CD4-positive, alpha-beta T cell (primary cell): ENCODE results near the gene MORN3. TPM values are rescaled to one million over a fixed set of nuclear protein-coding genes. Genes with fewer than 3 reads are reported as not detected.

Experiments
- ATAC-seq: fragments of 200-7000 bp; cut with Tn5 transposase; one replicate; pipeline ENCODE4 v1.10.0; 2022; ENCODE audit warnings: mild to moderate bottlenecking; ENCODE audit not compliant: poor library complexity
- CTCF ChIA-PET: fragments of 350-600 bp; sonication (Branson Sonifier 250); formaldehyde crosslinking; loops from one replicate; lab custom pipeline; 2021; ENCODE audit warnings: antibody characterized with exemption, inconsistent platforms; lab: Charles Lee
- POLR2A ChIA-PET: fragments of 350-600 bp; sonication (Branson Sonifier 250); formaldehyde crosslinking; loops from one replicate; lab custom pipeline; 2021; ENCODE audit warnings: antibody characterized with exemption, inconsistent platforms; lab: Charles Lee
- DNase-seq, 14 experiments: peaks; one replicate each; pipeline ENCODE4 v3.0.0-alpha.2; 2013 to 2020; ENCODE audit warnings: mixed read lengths in 2 of 14
- H3K27ac ChIP-seq, 2 donors: one replicate each; pipeline versions ENCODE4 v1.5.1 to v1.7.0; 2013; ENCODE audit warnings: low read length in 2 of 2, low read depth in 1 of 2, mild to moderate bottlenecking in 1 of 2
- H3K27me3 ChIP-seq, 2 experiments: 1 replicate in 1 of 2; 2 replicates in 1 of 2; pipeline versions ENCODE4 v1.6.1 to v1.7.0; 2013; ENCODE audit warnings: low read length in 2 of 2, control low read depth in 1 of 2, mild to moderate bottlenecking in 1 of 2, moderate library complexity in 1 of 2; ENCODE audit not compliant: insufficient read depth in 2 of 2, control insufficient read depth in 1 of 2
- H3K36me3 ChIP-seq: one replicate; pipeline ENCODE4 v1.6.1; 2013; ENCODE audit warnings: low read length, control low read depth; ENCODE audit not compliant: insufficient read depth
- H3K4me1 ChIP-seq: one replicate; pipeline ENCODE4 v1.6.1; 2013; ENCODE audit warnings: low read length, control low read depth; ENCODE audit not compliant: insufficient read depth
- H3K4me3 ChIP-seq: one replicate; pipeline ENCODE4 v1.5.1; 2013; ENCODE audit warnings: mild to moderate bottlenecking, low read length, moderate library complexity
- H3K9me3 ChIP-seq, 2 experiments: 1 replicate in 1 of 2; 2 replicates in 1 of 2; pipeline versions ENCODE4 v1.6.1 to v1.7.0; 2013; ENCODE audit warnings: low read length in 2 of 2, mild to moderate bottlenecking in 2 of 2, control low read depth in 1 of 2, moderate library complexity in 1 of 2; ENCODE audit not compliant: control insufficient read depth in 1 of 2, insufficient read depth in 1 of 2
- H3K27ac Mint-ChIP-seq: one replicate; pipeline ENCODE4 v1.8.0; 2020; ENCODE audit warnings: mixed read lengths
- H3K27me3 Mint-ChIP-seq: one replicate; pipeline ENCODE4 v1.8.0; 2021; ENCODE audit warnings: mixed read lengths
- H3K36me3 Mint-ChIP-seq: one replicate; pipeline ENCODE4 v1.8.0; 2021; ENCODE audit warnings: low read depth, mixed read lengths
- H3K4me1 Mint-ChIP-seq: one replicate; pipeline ENCODE4 v1.8.0; 2021; ENCODE audit warnings: low read depth, mixed read lengths
- H3K4me3 Mint-ChIP-seq: one replicate; pipeline ENCODE4 v1.8.0; 2020; ENCODE audit warnings: mild to moderate bottlenecking, mixed read lengths
- H3K9me3 Mint-ChIP-seq: one replicate; pipeline ENCODE4 v1.8.0; 2020; ENCODE audit warnings: mixed read lengths
- intact Hi-C, 2 experiments: fragments of 100-400 bp; cut with DNase I in 1 of 2; cut with micrococcal nuclease in 1 of 2; formaldehyde crosslinking; loops; one replicate each; pipeline versions ENCODE4 v1.15.1 to v1.9.0; 2023 to 2025; cut with DNase I, micrococcal nuclease
- total RNA-seq, 174 experiments: library from RNA in 2 of 174; stranded (reverse) in 2 of 174; gene quantifications; one replicate each; pipeline ENCODE4 v1.2.3 and lab custom pipeline; 2021 to 2026
- TF ChIP-seq, protein P1 (sequence below): fragments of 200-600 bp; IDR thresholded peaks from one replicate; pipeline ENCODE4 v1.8.0; 2022; ENCODE audit warnings: antibody characterized with exemption, mild to moderate bottlenecking

The MORN3 gene
- total RNA-seq, 2 experiments from 2014 or later: 9.8 to 11.9 TPM

DNA sequence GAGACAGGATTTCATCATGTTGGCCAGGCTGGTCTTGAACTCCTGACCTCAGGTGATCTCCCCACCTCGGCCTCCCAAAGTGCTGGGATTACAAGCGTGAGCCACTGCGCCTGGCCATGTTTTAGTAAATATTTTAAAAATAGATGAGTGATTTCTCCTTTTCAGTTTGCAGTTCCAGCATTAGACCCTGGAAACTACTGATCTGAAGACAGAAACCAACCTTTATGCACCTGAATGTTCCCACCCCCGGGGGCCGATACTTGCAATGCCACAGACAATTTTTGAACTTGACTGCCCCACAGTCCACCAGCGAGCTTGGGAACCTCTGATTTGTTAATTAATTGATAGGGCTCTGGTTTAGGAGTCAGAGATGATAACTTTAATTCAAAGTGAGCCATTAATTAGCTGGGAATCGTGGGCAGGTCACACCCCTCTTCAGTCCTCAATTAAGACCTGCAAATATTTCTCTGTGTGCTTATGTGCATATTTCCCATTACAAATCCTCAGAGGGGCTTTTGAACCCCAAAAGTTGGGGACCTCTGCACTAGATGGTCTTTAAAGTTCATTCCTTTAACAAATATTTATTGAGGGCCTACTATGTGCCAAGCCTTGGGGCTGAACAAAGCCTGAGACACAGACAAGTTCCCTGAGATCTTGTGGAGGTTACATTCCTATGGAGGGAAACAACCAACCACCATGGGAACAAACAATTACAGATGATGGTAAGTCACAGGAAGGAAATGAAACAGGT lies 39.0 kb upstream of the MORN3 start:
- H3K27ac ChIP-seq: no peak overlapping the region
- TF ChIP-seq, protein P1, sequence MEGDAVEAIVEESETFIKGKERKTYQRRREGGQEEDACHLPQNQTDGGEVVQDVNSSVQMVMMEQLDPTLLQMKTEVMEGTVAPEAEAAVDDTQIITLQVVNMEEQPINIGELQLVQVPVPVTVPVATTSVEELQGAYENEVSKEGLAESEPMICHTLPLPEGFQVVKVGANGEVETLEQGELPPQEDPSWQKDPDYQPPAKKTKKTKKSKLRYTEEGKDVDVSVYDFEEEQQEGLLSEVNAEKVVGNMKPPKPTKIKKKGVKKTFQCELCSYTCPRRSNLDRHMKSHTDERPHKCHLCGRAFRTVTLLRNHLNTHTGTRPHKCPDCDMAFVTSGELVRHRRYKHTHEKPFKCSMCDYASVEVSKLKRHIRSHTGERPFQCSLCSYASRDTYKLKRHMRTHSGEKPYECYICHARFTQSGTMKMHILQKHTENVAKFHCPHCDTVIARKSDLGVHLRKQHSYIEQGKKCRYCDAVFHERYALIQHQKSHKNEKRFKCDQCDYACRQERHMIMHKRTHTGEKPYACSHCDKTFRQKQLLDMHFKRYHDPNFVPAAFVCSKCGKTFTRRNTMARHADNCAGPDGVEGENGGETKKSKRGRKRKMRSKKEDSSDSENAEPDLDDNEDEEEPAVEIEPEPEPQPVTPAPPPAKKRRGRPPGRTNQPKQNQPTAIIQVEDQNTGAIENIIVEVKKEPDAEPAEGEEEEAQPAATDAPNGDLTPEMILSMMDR: no peak
- H3K4me3 ChIP-seq: no peak overlapping the region
- Mint-ChIP-seq H3K4me1 (peaks cover 13% of the 10 kb centered on the region), H3K9me3 (no peaks in the 10 kb centered on the region), H3K27me3 (no peaks in the 10 kb centered on the region), H3K36me3 (peaks cover 8% of the 10 kb centered on the region), H3K27ac (no peak overlapping the region), H3K4me3 (no peak overlapping the region)
- no peak for ATAC-seq
- DNase-seq: no peak
- H3K27me3 ChIP-seq: no peaks in the 10 kb centered on the region
- no peaks in the 10 kb centered on the region for H3K36me3 ChIP-seq
- ChIA-PET CTCF (no interaction called here), POLR2A (no interaction called here)
- peaks cover 20% of the 10 kb centered on the region for H3K4me1 ChIP-seq
- intact Hi-C loops: no loop called here
- H3K9me3 ChIP-seq: peaks cover 0 to 4% of the 10 kb centered on the region in 2 experiments

DNA sequence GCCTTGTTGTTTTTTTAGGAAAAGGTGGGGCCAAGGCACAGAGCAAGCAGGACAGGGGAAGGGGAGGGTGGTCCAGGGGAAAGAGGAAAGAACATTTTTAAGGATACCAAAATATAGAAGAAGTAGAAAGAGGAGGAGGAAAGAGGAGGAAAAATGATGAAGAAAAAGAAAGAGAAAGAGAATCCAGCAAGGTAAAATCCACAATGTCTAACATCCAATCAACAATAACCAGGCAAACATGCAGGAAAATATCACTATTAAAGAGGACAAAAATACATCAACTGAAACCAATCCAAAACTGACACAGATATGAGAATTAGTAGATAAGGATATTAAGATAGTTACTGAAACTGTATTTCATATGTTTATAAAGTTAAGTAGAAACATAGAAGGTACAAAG lies 36.1 kb upstream of the MORN3 start:
- intact Hi-C loops: no loop called here
- no peaks in the 10 kb centered on the region for H3K9me3 Mint-ChIP-seq
- H3K36me3 Mint-ChIP-seq: no peaks in the 10 kb centered on the region
- H3K36me3 ChIP-seq: no peaks in the 10 kb centered on the region
- no peaks in the 10 kb centered on the region for H3K4me1 ChIP-seq
- peaks cover 0 to 4% of the 10 kb centered on the region in 2 experiments for H3K9me3 ChIP-seq
- H3K27ac ChIP-seq: no peak overlapping the region
- ChIA-PET CTCF (no interaction called here), POLR2A (no interaction called here)
- ATAC-seq: no peak
- H3K27me3 Mint-ChIP-seq: no peaks in the 10 kb centered on the region
- no peak for DNase-seq
- no peak overlapping the region for H3K4me3 ChIP-seq
- H3K4me1 Mint-ChIP-seq: no peaks in the 10 kb centered on the region
- no peaks in the 10 kb centered on the region for H3K27me3 ChIP-seq
- H3K4me3 Mint-ChIP-seq: no peak overlapping the region
- H3K27ac Mint-ChIP-seq: no peak overlapping the region
- TF ChIP-seq, protein P1: no peak

DNA sequence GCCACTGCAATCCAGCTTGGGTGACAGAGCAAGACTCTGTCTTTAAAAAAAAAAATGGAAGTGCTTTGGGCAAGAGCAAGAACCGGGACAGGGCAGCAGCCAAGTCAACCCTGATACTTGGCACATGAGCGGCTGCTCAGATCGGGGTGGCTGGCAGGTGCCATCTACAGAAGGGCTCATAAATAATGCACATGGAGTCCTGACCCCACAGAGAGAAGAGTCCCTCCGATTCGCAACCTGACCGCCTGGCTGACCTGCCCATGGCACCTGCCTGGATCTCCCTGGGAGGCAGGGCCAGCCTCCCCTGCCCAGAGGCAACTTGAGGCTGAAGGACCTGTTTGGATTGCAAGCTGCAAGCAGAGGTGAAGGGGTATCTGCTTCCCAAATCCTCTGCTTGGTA lies 33.5 kb upstream of the MORN3 start:
- ChIA-PET POLR2A (no interaction called here), CTCF (no interaction called here)
- TF ChIP-seq, protein P1: no peak
- ATAC-seq (no peak), DNase-seq (no peak)
- Mint-ChIP-seq H3K4me3 (no peak overlapping the region), H3K27me3 (no peaks in the 10 kb centered on the region), H3K27ac (no peak overlapping the region), H3K9me3 (no peaks in the 10 kb centered on the region), H3K4me1 (no peaks in the 10 kb centered on the region), H3K36me3 (no peaks in the 10 kb centered on the region)
- no peak overlapping the region for H3K27ac ChIP-seq
- H3K9me3 ChIP-seq: peaks cover 0 to 4% of the 10 kb centered on the region in 2 experiments
- no peaks in the 10 kb centered on the region for H3K4me1 ChIP-seq
- intact Hi-C loops: no loop called here
- no peaks in the 10 kb centered on the region for H3K27me3 ChIP-seq
- H3K36me3 ChIP-seq: no peaks in the 10 kb centered on the region
- H3K4me3 ChIP-seq: no peak overlapping the region
